CD14-positive monocyte (primary cell): ENCODE measurements around the gene SEL1L3. TPM values are rescaled to one million over a fixed set of nuclear protein-coding genes. Genes with fewer than 3 reads are reported as not detected.

Experiments
- DNase-seq, 3 donors: peaks; one replicate each; pipeline ENCODE4 v3.0.0-alpha.2; 2011 to 2022
- H2AFZ ChIP-seq: 2 replicates; pipeline ENCODE4 v1.6.0; 2012; ENCODE audit warnings: mild to moderate bottlenecking, low read depth, low read length, inconsistent platforms; ENCODE audit not compliant: insufficient read depth, poor library complexity, severe bottlenecking
- H3K27ac ChIP-seq, 2 donors: 1 replicate in 1 of 2; 2 replicates in 1 of 2; pipeline ENCODE4 v1.5.1; 2012 to 2013; ENCODE audit warnings: low read length in 2 of 2, control low read depth in 1 of 2, inconsistent platforms in 1 of 2, low read depth in 1 of 2, mild to moderate bottlenecking in 1 of 2
- H3K27me3 ChIP-seq, 2 donors: one replicate each; pipeline versions ENCODE4 v1.6.0 to v1.6.1; 2011 to 2013; ENCODE audit warnings: low read length in 2 of 2; ENCODE audit not compliant: control insufficient read depth in 2 of 2, insufficient read depth in 2 of 2
- H3K36me3 ChIP-seq, 2 donors: replicated peaks in 1 of 2; 1 replicate in 1 of 2; 2 replicates in 1 of 2; pipeline versions ENCODE4 v1.5.1 to v1.6.1; 2012 to 2013; ENCODE audit warnings: low read length in 2 of 2, control low read depth in 1 of 2, inconsistent platforms in 1 of 2, mild to moderate bottlenecking in 1 of 2; ENCODE audit not compliant: insufficient read depth in 2 of 2, control insufficient read depth in 1 of 2
- H3K4me1 ChIP-seq, 2 donors: 1 replicate in 1 of 2; 2 replicates in 1 of 2; pipeline versions ENCODE4 v1.5.1 to v1.6.1; 2012 to 2013; ENCODE audit warnings: low read length in 2 of 2, control low read depth in 1 of 2, inconsistent platforms in 1 of 2, mild to moderate bottlenecking in 1 of 2, moderate library complexity in 1 of 2; ENCODE audit not compliant: insufficient read depth in 2 of 2, control insufficient read depth in 1 of 2
- H3K4me2 ChIP-seq: replicated peaks from 2 replicates; pipeline ENCODE3; 2012; ENCODE audit warnings: low read length, moderate library complexity, mild to moderate bottlenecking; ENCODE audit not compliant: poor library complexity, severe bottlenecking; ENCODE audit errors: extremely low read depth
- H3K4me3 ChIP-seq, 3 experiments: fragments of 200-600 bp in 1 of 3; sonication (generic) in 1 of 3; replicated peaks in 1 of 3; 1 replicate in 2 of 3; 2 replicates in 1 of 3; pipeline ENCODE4 v1.5.1; 2011 to 2013; ENCODE audit warnings: low read length in 3 of 3, mild to moderate bottlenecking in 3 of 3, control low read depth in 2 of 3, low read depth in 2 of 3, inconsistent platforms in 1 of 3, moderate library complexity in 1 of 3
- H3K79me2 ChIP-seq: 2 replicates; pipeline ENCODE4 v1.6.0; 2012; ENCODE audit warnings: mild to moderate bottlenecking, control low read depth, inconsistent platforms, low read length, moderate library complexity; ENCODE audit not compliant: insufficient read depth
- H3K9ac ChIP-seq: 2 replicates; pipeline ENCODE4 v1.6.0; 2017; ENCODE audit warnings: low read length, mild to moderate bottlenecking; ENCODE audit not compliant: insufficient read depth, poor library complexity, severe bottlenecking
- H3K9me3 ChIP-seq, 2 donors: replicated peaks in 1 of 2; 1 replicate in 1 of 2; 2 replicates in 1 of 2; pipeline versions ENCODE4 v1.5.1 to v1.6.1; 2012 to 2013; ENCODE audit warnings: low read length in 2 of 2, control low read depth in 1 of 2; ENCODE audit not compliant: control insufficient read depth in 1 of 2, insufficient read depth in 1 of 2
- H4K20me1 ChIP-seq: 2 replicates; pipeline ENCODE4 v1.6.0; 2012; ENCODE audit warnings: mild to moderate bottlenecking, low read length, control low read depth, moderate library complexity; ENCODE audit not compliant: insufficient read depth
- H3K27ac Mint-ChIP-seq, 7 donors: one replicate each; pipeline ENCODE4 v1.8.0; 2020; ENCODE audit warnings: mild to moderate bottlenecking in 7 of 7, mixed read lengths in 7 of 7, moderate library complexity in 6 of 7, inconsistent platforms in 2 of 7
- H3K27me3 Mint-ChIP-seq, 3 donors: one replicate each; pipeline ENCODE4 v1.8.0; 2021 to 2022; ENCODE audit warnings: low read depth in 3 of 3, mild to moderate bottlenecking in 3 of 3, mixed read lengths in 3 of 3, moderate library complexity in 3 of 3, inconsistent platforms in 1 of 3
- H3K36me3 Mint-ChIP-seq, 2 donors: one replicate each; pipeline ENCODE4 v1.8.0; 2020; ENCODE audit warnings: mixed read lengths in 2 of 2, inconsistent platforms in 1 of 2, mild to moderate bottlenecking in 1 of 2
- H3K4me1 Mint-ChIP-seq: one replicate; pipeline ENCODE4 v1.8.0; 2020; ENCODE audit warnings: mild to moderate bottlenecking, mixed read lengths
- H3K4me3 Mint-ChIP-seq, 2 donors: one replicate each; pipeline ENCODE4 v1.8.0; 2020; ENCODE audit warnings: mild to moderate bottlenecking in 2 of 2, mixed read lengths in 2 of 2, moderate library complexity in 1 of 2
- H3K9me3 Mint-ChIP-seq, 7 donors: one replicate each; pipeline ENCODE4 v1.8.0; 2020 to 2022; ENCODE audit warnings: mixed read lengths in 7 of 7, mild to moderate bottlenecking in 6 of 7, moderate library complexity in 6 of 7, inconsistent platforms in 2 of 7
- WGBS: methylation state at CpG from one replicate; pipeline ENCODE4 v1.1.5; 2013; ENCODE audit warnings: missing lambda C conversion rate; ENCODE audit not compliant: insufficient coverage; 5-methylcytosine and 5-hydroxymethylcytosine counted together
- intact Hi-C, 2 donors: fragments of 100-400 bp; cut with micrococcal nuclease; formaldehyde crosslinking; loops; one replicate each; pipeline versions ENCODE4 v1.15.0 to v1.15.1; 2023
- polyA plus RNA-seq, 3 donors: library from polyadenylated mRNA; depleted of rRNA in 1 of 3; unstranded in 2 of 3; stranded (reverse) in 1 of 3; fragments of 300-500 nt in 2 of 3; fragments of >200 nt in 1 of 3; fragmentation: Illumina TruSeq in 2 of 3; gene quantifications; 1 replicate in 2 of 3; 2 replicates in 1 of 3; pipeline ENCODE4 v1.2.3, GENCODE V29; 2012 to 2021
- TF ChIP-seq, protein P1 (sequence below): fragments of 200-600 bp; IDR thresholded peaks from one replicate; pipeline ENCODE4 v1.8.0; 2022; ENCODE audit warnings: antibody characterized with exemption, mild to moderate bottlenecking

SEL1L3 gene
- polyA plus RNA-seq, 3 donors, result 0.61 to 2.2 (median 1.7) TPM

DNA sequence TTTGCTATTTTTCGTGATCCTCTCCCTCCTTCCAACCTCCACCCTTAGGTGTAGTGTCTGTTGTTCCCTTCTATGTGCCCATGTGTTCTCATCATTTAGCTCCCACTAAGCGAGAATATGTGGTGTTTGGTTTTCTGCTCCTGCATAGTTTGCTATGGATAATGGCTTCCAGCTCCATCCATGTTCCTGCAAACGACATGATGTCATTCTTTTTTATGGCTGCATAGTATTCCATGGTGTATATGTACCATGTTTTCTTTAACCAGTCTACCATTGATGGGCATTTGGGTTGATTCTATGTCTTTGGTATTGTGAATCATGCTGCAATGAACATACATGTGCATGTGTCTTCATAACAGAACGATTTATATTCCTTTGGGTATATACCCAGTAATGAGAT lies 102.7 kb downstream of the SEL1L3 start:
- peaks cover 18% of the 10 kb centered on the region for H3K4me1 Mint-ChIP-seq
- WGBS, result no CpG with 5 or more reads among the region's 4 CpGs
- Histone ChIP-seq H3K4me3 (no peak overlapping the region), H3K27me3 (no peaks in the 10 kb centered on the region), H4K20me1 (no peaks in the 10 kb centered on the region), H3K4me2 (no peak overlapping the region), H3K9ac (no peak overlapping the region), H3K79me2 (no peaks in the 10 kb centered on the region), H3K4me1 (peaks cover 13 to 15% of the 10 kb centered on the region in 2 donors), H3K36me3 (no peaks in the 10 kb centered on the region), H2AFZ (no peak overlapping the region), H3K27ac (no peak overlapping the region), H3K9me3 (no peaks in the 10 kb centered on the region)
- no peak for DNase-seq
- peaks cover 0 to 2% (median 0%) of the 10 kb centered on the region in 7 donors for H3K9me3 Mint-ChIP-seq
- peaks cover 0 to 2% (median 0%) of the 10 kb centered on the region in 3 donors for H3K27me3 Mint-ChIP-seq
- no peak overlapping the region for H3K4me3 Mint-ChIP-seq
- no peak overlapping the region for H3K27ac Mint-ChIP-seq
- TF ChIP-seq, protein P1, sequence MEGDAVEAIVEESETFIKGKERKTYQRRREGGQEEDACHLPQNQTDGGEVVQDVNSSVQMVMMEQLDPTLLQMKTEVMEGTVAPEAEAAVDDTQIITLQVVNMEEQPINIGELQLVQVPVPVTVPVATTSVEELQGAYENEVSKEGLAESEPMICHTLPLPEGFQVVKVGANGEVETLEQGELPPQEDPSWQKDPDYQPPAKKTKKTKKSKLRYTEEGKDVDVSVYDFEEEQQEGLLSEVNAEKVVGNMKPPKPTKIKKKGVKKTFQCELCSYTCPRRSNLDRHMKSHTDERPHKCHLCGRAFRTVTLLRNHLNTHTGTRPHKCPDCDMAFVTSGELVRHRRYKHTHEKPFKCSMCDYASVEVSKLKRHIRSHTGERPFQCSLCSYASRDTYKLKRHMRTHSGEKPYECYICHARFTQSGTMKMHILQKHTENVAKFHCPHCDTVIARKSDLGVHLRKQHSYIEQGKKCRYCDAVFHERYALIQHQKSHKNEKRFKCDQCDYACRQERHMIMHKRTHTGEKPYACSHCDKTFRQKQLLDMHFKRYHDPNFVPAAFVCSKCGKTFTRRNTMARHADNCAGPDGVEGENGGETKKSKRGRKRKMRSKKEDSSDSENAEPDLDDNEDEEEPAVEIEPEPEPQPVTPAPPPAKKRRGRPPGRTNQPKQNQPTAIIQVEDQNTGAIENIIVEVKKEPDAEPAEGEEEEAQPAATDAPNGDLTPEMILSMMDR, result no peak
- no peaks in the 10 kb centered on the region for H3K36me3 Mint-ChIP-seq
- intact Hi-C loops, result no loop called here

DNA sequence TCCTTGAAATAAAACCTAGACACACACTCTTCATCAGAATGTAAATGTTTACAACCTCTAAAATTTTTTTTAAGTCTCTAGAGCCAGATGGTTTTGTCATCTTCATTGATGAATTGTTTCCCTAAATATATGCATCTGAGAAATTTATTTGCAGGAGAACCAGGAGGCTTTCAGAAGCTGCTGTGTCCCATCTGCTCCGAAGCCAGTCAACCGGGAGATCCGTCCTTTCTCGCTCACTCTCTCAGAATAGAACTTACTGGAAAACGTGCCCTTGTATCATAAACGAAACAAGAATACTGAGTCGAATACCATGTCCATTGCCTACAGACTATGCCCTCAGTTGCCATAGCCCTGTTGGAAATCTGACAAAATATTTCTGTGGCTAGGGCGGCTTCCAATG lies 103.7 kb downstream of the SEL1L3 start:
- Mint-ChIP-seq H3K27me3 (peaks cover 0 to 2% (median 0%) of the 10 kb centered on the region in 3 donors), H3K27ac (no peak overlapping the region), H3K4me3 (no peak overlapping the region), H3K36me3 (no peaks in the 10 kb centered on the region), H3K4me1 (peaks cover 18% of the 10 kb centered on the region), H3K9me3 (peaks cover 0 to 2% (median 0%) of the 10 kb centered on the region in 7 donors)
- 100% methylated on average over 6 of the region's 8 CpGs for WGBS
- no peaks in the 10 kb centered on the region for H3K9me3 ChIP-seq
- H3K4me3 ChIP-seq, result no peak overlapping the region
- no peak overlapping the region for H3K4me2 ChIP-seq
- H3K79me2 ChIP-seq, result no peaks in the 10 kb centered on the region
- H2AFZ ChIP-seq, result no peak overlapping the region
- H3K9ac ChIP-seq, result no peak overlapping the region
- H3K27me3 ChIP-seq, result no peaks in the 10 kb centered on the region
- DNase-seq, result no peak
- peaks cover 13 to 15% of the 10 kb centered on the region in 2 donors for H3K4me1 ChIP-seq
- H3K36me3 ChIP-seq, result no peaks in the 10 kb centered on the region
- TF ChIP-seq, protein P1, result no peak
- H4K20me1 ChIP-seq, result no peaks in the 10 kb centered on the region
- H3K27ac ChIP-seq, result no peak overlapping the region
- intact Hi-C loops, result no loop called here
